ENCODE results near the gene YTHDC1.
A peak's percentile ranks its signal among the peaks of the same experiment; 100 is the strongest.

Gene YTHDC1

DNA sequence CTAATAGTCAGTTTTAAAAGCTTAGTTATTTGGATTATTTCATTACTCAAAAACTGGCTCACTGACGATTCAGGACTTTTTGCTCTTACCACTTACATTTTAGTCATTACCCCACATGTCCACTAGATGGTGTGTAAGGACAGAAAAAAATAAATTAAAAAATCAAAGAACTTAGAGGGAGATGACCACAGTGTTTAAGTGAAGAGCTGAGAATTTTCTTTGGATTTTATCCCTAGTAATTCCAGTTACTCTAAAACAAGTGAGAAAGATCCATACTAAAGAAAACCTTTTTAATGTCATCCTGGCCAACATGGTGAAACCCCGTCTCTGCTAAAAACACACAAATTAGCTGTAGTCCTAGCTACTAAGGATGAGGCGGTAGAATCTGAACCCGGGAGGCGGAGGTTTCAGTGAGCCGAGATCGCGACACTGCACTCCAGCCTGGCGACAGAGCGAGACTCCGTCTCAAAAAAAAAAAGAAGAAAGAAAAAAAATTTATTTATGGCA lies 78.0 kb downstream of the YTHDC1 start:
- H3K27ac ChIP-seq (ENCODE audit: low read depth, low read length, severe bottlenecking): no peak overlapping the region
- peak overlapping the region; percentile 27 for H3K4me3 ChIP-seq (ENCODE audit: extremely low read depth, insufficient read depth, low read length, poor library complexity, severe bottlenecking)
- peaks cover 5% of the 10 kb centered on the region for H3K9me3 ChIP-seq (ENCODE audit: control insufficient read depth, low read length)
- H3K4me1 ChIP-seq (ENCODE audit: control insufficient read depth, insufficient read depth, low read length, poor library complexity, severe bottlenecking): no peaks in the 10 kb centered on the region
- no peaks in the 10 kb centered on the region for H3K36me3 ChIP-seq (ENCODE audit: control insufficient read depth, insufficient read depth, low read length)
- 17 to 27% methylated on average over 1 to 3 of the region's 11 CpGs for WGBS, 2 experiments (ENCODE audit: insufficient coverage in 2 of 2)

DNA sequence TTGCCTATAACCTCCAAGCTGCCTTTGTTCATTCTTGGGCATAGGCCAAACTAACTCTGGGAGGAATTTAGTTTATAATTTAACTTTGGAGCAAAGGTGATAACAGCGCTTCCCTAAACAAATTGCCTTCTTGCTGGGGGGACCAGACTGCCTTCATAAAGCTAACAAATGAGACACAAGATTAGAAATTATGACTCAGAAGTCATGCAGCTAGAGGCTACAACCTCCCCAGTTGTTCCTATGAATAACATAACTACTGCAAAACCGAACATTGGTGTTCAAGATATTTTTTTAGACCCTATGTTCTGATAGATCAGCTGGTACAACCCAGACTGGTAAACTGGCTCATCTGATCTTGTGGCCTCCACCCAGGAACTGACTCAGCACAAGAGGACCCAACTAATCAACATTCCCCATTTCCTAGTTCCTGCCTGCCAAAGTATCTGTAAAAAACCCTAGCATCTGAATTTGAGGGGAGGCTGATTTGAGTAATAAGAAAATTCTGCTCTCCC lies 82.4 kb downstream of the YTHDC1 start:
- no peak overlapping the region for H3K4me3 ChIP-seq (ENCODE audit: extremely low read depth, insufficient read depth, low read length, poor library complexity, severe bottlenecking)
- peaks cover 12% of the 10 kb centered on the region for H3K9me3 ChIP-seq (ENCODE audit: control insufficient read depth, low read length)
- no peaks in the 10 kb centered on the region for H3K36me3 ChIP-seq (ENCODE audit: control insufficient read depth, insufficient read depth, low read length)
- H3K27ac ChIP-seq (ENCODE audit: low read depth, low read length, severe bottlenecking): no peak overlapping the region
- H3K4me1 ChIP-seq (ENCODE audit: control insufficient read depth, insufficient read depth, low read length, poor library complexity, severe bottlenecking): no peaks in the 10 kb centered on the region
- 92% methylated on average over 2 of the region's 2 CpGs for WGBS, 2 experiments (ENCODE audit: insufficient coverage in 2 of 2)

DNA sequence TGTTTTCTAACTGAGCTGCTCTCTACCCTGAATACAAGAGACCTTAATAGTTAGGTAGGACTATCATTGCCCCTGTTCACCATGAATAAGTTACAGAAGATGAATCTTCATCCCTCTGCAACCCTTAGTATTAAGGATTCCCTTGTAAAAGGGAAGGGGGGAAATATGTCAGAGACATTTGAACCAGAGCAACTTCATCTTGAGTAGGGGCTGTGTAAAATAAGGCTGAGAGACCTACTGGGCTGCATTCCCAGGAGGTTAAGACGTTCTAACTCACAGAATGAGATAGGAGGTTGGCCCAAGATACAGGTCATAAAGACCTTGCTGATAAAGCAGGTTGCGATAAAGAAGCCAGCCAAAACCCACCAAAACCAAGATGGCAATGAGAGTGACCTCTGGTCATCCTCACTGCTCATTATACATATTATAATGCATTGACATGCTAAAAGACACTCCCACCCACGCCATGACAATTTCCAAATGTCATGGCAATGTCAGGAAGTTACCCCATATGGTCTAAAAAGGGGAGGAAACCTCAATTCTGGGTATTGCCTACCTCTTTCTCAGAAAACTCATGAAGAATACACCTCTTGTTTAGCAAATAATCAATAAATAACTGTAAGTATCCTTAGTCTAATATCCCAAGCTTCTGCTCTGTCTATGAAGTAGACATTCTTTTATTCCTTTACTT lies 84.9 kb downstream of the YTHDC1 start:
- no peak overlapping the region for H3K4me3 ChIP-seq (ENCODE audit: extremely low read depth, insufficient read depth, low read length, poor library complexity, severe bottlenecking)
- H3K36me3 ChIP-seq (ENCODE audit: control insufficient read depth, insufficient read depth, low read length): no peaks in the 10 kb centered on the region
- 80 to 100% methylated on average over 1 to 2 of the region's 3 CpGs for WGBS, 2 experiments (ENCODE audit: insufficient coverage in 2 of 2)
- H3K4me1 ChIP-seq (ENCODE audit: control insufficient read depth, insufficient read depth, low read length, poor library complexity, severe bottlenecking): no peaks in the 10 kb centered on the region
- no peak overlapping the region for H3K27ac ChIP-seq (ENCODE audit: low read depth, low read length, severe bottlenecking)
- H3K9me3 ChIP-seq (ENCODE audit: control insufficient read depth, low read length): peaks cover 8% of the 10 kb centered on the region

Measured in mesodermal cell (in vitro differentiated cells).